Subcutaneous adipose tissue (tissue), 4 donors: ENCODE results near the gene UMODL1. TPM values are rescaled to one million over a fixed set of nuclear protein-coding genes. Genes with fewer than 3 reads are reported as not detected.

ENCODE experiments used
- total RNA-seq, 4 donors: library from RNA; depleted of rRNA; stranded (reverse); fragments of >200 nt; gene quantifications; one replicate each; pipeline ENCODE4 v1.1.0, GENCODE V29; 2016
- TF ChIP-seq, protein P1 (sequence below): fragments of 450-650 bp; IDR thresholded peaks from one replicate; pipeline ENCODE4 v1.5.1; 2016; ENCODE audit warnings: low read depth, mild to moderate bottlenecking, control low read depth, antibody characterized with exemption, moderate library complexity

Gene UMODL1
- total RNA-seq, 4 donors from 2014 or later = 0.17 to 0.19 TPM; not detected in 2

DNA sequence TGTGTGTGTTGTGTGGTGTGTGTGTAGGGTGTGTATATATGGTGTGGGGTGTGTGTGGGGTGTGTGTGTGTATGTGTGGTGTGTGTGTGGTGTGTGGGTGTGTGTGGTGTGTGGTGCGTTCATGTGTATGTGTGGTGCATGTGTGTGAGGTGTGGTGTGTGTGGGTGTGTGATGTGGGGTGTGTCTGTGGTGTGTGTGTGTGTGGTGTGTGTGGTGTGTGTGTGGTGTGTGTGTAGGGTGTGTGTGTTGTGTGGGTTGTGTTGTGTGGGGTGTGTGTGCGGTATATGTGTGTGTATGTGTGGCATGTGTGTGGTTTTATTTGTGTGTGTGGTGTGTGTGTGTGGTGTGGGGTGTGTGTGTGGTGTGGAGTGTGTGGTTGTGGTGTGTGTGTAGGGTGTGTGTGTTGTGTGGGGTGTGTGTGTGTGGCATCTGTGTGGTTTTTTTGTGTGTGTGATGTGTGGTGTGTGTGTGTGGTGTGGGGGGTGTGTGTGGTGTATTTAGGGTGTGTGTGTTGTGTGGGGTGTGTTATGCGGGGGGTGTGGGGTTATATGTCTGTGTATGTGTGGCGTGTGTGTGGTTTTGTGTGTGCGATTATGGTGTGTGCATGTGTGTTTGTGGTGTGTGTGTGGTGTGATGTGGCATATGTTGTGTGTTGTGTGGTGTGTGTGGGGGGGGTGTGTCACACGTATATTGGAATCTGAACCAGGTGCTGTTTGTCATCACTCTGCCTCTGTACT, 43.9 kb upstream of the UMODL1 start:
- TF ChIP-seq, protein P1, sequence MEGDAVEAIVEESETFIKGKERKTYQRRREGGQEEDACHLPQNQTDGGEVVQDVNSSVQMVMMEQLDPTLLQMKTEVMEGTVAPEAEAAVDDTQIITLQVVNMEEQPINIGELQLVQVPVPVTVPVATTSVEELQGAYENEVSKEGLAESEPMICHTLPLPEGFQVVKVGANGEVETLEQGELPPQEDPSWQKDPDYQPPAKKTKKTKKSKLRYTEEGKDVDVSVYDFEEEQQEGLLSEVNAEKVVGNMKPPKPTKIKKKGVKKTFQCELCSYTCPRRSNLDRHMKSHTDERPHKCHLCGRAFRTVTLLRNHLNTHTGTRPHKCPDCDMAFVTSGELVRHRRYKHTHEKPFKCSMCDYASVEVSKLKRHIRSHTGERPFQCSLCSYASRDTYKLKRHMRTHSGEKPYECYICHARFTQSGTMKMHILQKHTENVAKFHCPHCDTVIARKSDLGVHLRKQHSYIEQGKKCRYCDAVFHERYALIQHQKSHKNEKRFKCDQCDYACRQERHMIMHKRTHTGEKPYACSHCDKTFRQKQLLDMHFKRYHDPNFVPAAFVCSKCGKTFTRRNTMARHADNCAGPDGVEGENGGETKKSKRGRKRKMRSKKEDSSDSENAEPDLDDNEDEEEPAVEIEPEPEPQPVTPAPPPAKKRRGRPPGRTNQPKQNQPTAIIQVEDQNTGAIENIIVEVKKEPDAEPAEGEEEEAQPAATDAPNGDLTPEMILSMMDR = no peak

DNA sequence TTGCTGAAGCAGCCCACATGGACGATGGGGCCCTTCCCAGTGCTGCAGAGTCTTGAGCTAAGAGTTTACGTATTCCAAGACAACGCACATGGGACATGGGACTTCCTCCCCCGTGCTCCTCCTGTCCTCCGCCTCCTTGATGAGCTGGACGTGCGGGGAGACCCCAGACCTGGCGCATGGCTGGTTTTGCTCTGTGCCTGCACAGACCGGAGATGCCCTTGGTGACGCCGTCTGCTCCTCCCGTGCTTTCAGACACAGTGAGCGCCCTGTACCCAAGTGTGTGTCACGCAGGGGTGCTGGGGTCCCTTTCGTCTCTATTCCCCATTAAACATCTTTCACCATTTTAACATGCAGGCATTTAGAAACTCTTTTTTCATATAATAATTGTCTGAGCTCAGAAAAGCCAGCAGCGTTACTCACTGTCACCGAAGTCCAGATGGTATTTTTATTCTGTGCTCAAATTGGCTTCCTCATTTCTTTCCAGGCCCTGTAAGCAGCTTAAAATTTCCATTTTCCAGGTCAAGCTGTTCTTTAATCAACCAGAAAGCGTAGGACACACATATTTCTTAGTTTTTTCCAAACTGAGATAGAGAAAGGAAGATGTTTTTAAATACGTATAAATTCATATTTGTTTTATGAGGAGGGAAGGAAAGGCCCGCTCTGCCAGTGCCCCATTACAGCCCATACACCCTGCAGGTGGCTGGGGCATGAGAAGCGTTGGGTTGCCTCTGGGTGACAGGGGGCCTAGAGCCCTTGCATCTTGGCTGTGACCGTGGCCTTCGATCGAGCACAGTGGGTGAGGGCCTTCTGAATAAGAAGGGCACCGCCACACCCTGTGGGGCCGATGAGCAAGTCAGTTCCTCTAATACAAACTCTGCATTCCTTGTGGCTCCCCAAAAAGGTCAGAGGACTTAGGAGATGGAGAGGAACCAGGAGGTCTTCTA, 43.0 kb upstream of the UMODL1 start:
- TF ChIP-seq, protein P1 = no peak

DNA sequence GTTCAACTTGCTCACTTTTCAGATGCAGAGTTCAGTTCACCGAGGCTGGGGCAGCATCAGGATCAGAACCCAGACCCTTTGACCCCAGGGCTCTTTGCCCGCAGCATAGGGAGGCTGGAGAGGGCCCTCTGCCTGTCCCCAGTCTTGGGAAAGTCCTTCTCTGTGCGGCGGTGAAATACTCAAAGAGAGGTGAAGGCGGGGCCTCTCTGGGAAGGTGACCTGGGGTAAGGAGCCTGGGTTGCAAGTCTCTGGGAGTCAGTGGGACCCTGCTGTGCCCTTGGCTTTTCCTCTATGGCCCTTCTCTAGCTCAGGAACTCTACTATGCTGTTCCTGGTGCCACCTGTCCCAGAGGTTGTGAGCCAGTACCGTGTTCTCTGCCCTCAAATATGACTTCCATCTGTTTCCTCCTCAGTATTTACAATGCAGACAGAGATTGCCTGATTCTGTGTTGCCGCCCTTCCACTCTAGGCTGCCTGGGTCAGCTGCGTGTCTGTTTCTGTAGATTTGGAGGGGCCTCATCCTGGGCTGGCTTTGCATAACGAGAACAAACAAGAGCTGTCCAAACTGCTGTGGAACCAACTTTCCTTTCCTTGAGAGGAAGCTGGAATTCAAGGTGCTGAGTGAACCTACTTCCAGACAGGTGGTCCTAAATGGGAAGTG, 42.2 kb upstream of the UMODL1 start:
- TF ChIP-seq, protein P1 = no peak

DNA sequence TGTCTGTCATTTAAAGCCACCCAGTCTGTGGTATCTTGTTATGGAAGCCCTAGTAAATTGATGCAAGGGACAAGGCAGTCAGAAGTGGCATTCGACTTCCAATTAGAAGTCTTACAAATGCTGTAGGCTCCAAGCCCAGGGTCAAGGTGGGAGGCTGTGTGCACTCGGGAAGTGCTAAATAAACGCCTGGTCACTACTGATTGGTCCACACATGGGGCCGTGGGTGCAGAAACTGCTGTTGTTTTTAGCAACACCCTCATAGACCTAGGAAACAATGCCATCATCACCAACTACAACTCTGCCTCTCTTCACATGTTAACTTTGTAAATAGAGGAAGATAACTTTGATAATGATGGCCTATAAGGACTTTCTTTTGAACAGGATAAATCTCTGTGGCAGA, 40.8 kb upstream of the UMODL1 start:
- TF ChIP-seq, protein P1 = no peak

DNA sequence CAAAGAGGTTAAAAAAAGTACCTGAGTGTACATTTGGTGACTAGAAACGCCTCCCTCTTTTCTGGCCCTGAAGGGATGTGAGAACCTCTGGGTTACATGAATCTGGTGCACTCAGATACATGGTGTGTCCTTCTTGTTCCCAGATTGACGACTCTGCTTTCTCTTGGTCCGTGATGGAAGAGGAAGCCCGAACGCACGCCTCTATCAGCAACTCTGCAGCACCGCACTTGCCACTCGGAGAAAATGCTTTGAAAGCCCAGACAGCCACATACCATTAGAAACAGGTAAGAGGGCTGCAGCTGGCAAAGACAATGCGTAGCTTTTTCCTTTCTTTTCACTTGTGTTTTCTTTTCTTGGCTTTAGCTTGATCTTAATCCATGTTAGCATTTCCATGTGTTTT, 39.9 kb upstream of the UMODL1 start:
- TF ChIP-seq, protein P1 = no peak

DNA sequence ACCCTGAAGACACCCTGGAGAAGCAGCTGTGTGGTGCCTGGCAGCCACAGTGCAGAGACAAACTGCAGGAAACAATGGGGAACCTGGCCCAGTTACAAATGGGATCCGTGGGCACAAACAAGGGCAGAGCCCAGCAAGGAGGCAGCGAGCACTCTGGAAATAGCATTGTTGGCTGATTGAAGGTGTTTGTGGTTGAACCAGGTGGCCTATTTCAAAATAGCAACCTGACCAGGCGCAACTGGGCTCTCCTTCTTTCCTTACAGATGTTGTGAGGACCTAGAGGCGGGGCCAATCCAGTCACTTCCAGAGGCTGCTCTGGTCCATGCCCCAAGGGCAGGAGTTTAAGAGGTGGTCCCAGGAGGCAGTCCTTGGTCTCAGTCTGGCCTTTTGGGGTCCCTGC, 39.3 kb upstream of the UMODL1 start:
- TF ChIP-seq, protein P1 = no peak

DNA sequence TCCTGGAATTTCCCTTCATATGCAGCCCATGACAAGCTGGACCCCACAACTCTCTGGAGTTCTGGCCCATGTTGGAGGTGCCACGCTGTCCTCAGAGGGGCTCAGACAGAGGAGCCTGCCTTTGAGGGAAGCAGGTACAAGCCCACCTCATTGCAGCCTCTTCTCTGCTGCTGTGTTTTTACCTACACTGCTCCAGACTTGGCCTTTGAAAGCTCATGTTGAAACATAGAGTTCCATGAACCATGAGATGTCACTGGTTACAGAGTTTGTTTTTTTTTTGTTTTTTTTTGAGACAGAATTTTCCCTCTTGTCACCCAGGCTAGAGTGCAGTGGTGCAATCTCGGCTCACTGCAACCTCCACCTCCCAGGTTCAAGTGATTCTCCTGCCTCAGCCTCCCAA, 38.9 kb upstream of the UMODL1 start:
- TF ChIP-seq, protein P1 = no peak
